IMR-90 (cell line): Measurements from ENCODE around the gene CPD. TPM values are rescaled to one million over a fixed set of nuclear protein-coding genes. Genes with fewer than 3 reads are reported as not detected.

Source experiments
- ATAC-seq: fragments of 200-7000 bp; cut with Tn5 transposase; 2 replicates; pipeline ENCODE4 v1.9.1; 2020; ENCODE audit warnings: low read depth, mild to moderate bottlenecking, moderate library complexity
- BruUV-seq: library from RNA; stranded (reverse); fragments of 400-500 nt; replicated peaks from 2 replicates; lab custom pipeline; 2021; lab: Mats Ljungman, UMichigan
- CTCF ChIA-PET: fragments of 300-600 bp; formaldehyde crosslinking; extraction: SDS; loops from one replicate; lab custom pipeline; 2021; ENCODE audit warnings: antibody characterized with exemption; lab: Yijun Ruan, JAX
- POLR2A ChIA-PET: fragments of 300-600 bp; sonication (Branson Sonifier 250); formaldehyde crosslinking; loops from one replicate; lab custom pipeline; 2022; ENCODE audit warnings: antibody characterized with exemption; ENCODE audit not compliant: unreplicated experiment; lab: Charles Lee
- DNase-seq: peaks from one replicate; pipeline ENCODE4 v3.0.0; 2013
- H2AFZ ChIP-seq: replicated peaks from 2 replicates; pipeline ENCODE3; 2013; ENCODE audit warnings: low read length, mild to moderate bottlenecking; ENCODE audit not compliant: poor library complexity
- H2AK5ac ChIP-seq: 2 replicates; pipeline ENCODE4 v1.6.1; 2013; ENCODE audit warnings: low read depth, low read length, inconsistent platforms
- H2AK9ac ChIP-seq: replicated peaks from 2 replicates; pipeline ENCODE3; 2013; ENCODE audit warnings: mild to moderate bottlenecking, low read depth, low read length, moderate library complexity; ENCODE audit not compliant: poor library complexity
- H2BK120ac ChIP-seq: 2 replicates; pipeline ENCODE4 v1.6.1; 2013; ENCODE audit warnings: low read depth, low read length, inconsistent platforms
- H2BK15ac ChIP-seq: 3 replicates; pipeline ENCODE4 v1.6.1; 2013; ENCODE audit warnings: low read depth, low read length, inconsistent platforms
- H2BK20ac ChIP-seq: 2 replicates; pipeline ENCODE4 v1.6.1; 2013; ENCODE audit warnings: low read depth, mild to moderate bottlenecking, inconsistent platforms, low read length, moderate library complexity
- H2BK5ac ChIP-seq: 2 replicates; pipeline ENCODE4 v1.6.1; 2013; ENCODE audit warnings: mild to moderate bottlenecking, low read depth, low read length, inconsistent platforms; ENCODE audit not compliant: poor library complexity, severe bottlenecking
- H3K14ac ChIP-seq: replicated peaks from 2 replicates; pipeline ENCODE4 v1.6.1; 2013; ENCODE audit warnings: low read depth, low read length, inconsistent platforms
- H3K18ac ChIP-seq: 2 replicates; pipeline ENCODE4 v1.6.1; 2013; ENCODE audit warnings: low read depth, low read length, control low read depth
- H3K23ac ChIP-seq: 2 replicates; pipeline ENCODE4 v1.6.1; 2013; ENCODE audit warnings: low read depth, low read length, inconsistent platforms
- H3K27ac ChIP-seq: 2 replicates; pipeline ENCODE4 v1.5.1; 2013; ENCODE audit warnings: mild to moderate bottlenecking, control low read depth, low read length; ENCODE audit not compliant: insufficient read depth
- H3K27me3 ChIP-seq: 2 replicates; pipeline ENCODE4 v1.6.1; 2013; ENCODE audit warnings: low read length; ENCODE audit not compliant: control insufficient read depth, insufficient read depth
- H3K36me3 ChIP-seq: 2 replicates; pipeline ENCODE4 v1.6.1; 2013; ENCODE audit warnings: low read length, mixed read lengths; ENCODE audit not compliant: control insufficient read depth, insufficient read depth
- H3K4ac ChIP-seq: 2 replicates; pipeline ENCODE4 v1.6.1; 2013; ENCODE audit warnings: low read depth, low read length, inconsistent platforms
- H3K4me1 ChIP-seq: 2 replicates; pipeline ENCODE4 v1.6.1; 2013; ENCODE audit warnings: low read length, mixed read lengths; ENCODE audit not compliant: control insufficient read depth, insufficient read depth
- H3K4me2 ChIP-seq: 2 replicates; pipeline ENCODE4 v1.6.1; 2013; ENCODE audit warnings: low read depth, mild to moderate bottlenecking, control low read depth, low read length, moderate library complexity
- H3K4me3 ChIP-seq: 2 replicates; pipeline ENCODE4 v1.5.1; 2013; ENCODE audit warnings: low read depth, mild to moderate bottlenecking, control low read depth, low read length, moderate library complexity; ENCODE audit not compliant: insufficient read depth
- H3K56ac ChIP-seq: 2 replicates; pipeline ENCODE4 v1.6.1; 2013; ENCODE audit warnings: low read length, inconsistent platforms; ENCODE audit not compliant: insufficient read depth; ENCODE audit errors: extremely low read depth
- H3K79me1 ChIP-seq, 2 experiments: 2 replicates each; pipeline ENCODE4 v1.6.1; 2013; ENCODE audit warnings: low read length in 2 of 2, inconsistent platforms in 1 of 2, low read depth in 1 of 2
- H3K9ac ChIP-seq: 2 replicates; pipeline ENCODE4 v1.6.1; 2013; ENCODE audit warnings: low read depth, low read length, control low read depth
- H3K9me1 ChIP-seq: 2 replicates; pipeline ENCODE4 v1.6.1; 2013; ENCODE audit warnings: low read length, inconsistent platforms; ENCODE audit not compliant: insufficient read depth
- H3K9me3 ChIP-seq: 2 replicates; pipeline ENCODE4 v1.6.1; 2013; ENCODE audit warnings: low read length; ENCODE audit not compliant: control insufficient read depth, insufficient read depth
- H4K20me1 ChIP-seq: 2 replicates; pipeline ENCODE4 v1.6.1; 2013; ENCODE audit warnings: low read length, inconsistent platforms; ENCODE audit not compliant: insufficient read depth
- H4K5ac ChIP-seq: 2 replicates; pipeline ENCODE4 v1.6.1; 2013; ENCODE audit warnings: mild to moderate bottlenecking, low read depth, low read length, control low read depth
- H4K8ac ChIP-seq, 2 experiments: 2 replicates each; pipeline ENCODE4 v1.6.1; 2013; ENCODE audit warnings: low read depth in 2 of 2, low read length in 2 of 2, control low read depth in 1 of 2, inconsistent platforms in 1 of 2
- H4K91ac ChIP-seq: 2 replicates; pipeline ENCODE4 v1.6.1; 2013; ENCODE audit warnings: low read depth, low read length, inconsistent platforms; ENCODE audit not compliant: insufficient read depth
- CEBPB ChIP-seq: IDR thresholded peaks from 2 replicates; pipeline ENCODE4 v1.6.1; 2012; ENCODE audit warnings: low read depth, low read length, improper control_type of control experiment
- CTCF ChIP-seq: conservative IDR thresholded peaks from 2 replicates; pipeline ENCODE4 v1.5.1; 2012; ENCODE audit warnings: mild to moderate bottlenecking, low read depth, low read length, improper control_type of control experiment
- ELK1 ChIP-seq: fragments of 150-350 bp; IDR thresholded peaks from 2 replicates; pipeline ENCODE4 v1.6.1; 2016; ENCODE audit warnings: low read depth, mild to moderate bottlenecking, low read length, moderate library complexity, borderline replicate concordance
- FOS ChIP-seq: fragments of 150-350 bp; IDR thresholded peaks from 2 replicates; pipeline ENCODE4 v1.6.1; 2016; ENCODE audit warnings: low read depth, low read length
- MAZ ChIP-seq: IDR thresholded peaks from 2 replicates; pipeline ENCODE4 v1.6.1; 2012; ENCODE audit warnings: low read depth, mild to moderate bottlenecking, low read length, improper control_type of control experiment, moderate library complexity, borderline replicate concordance
- MXI1 ChIP-seq: IDR thresholded peaks from 2 replicates; pipeline ENCODE4 v1.6.1; 2012; ENCODE audit warnings: low read depth, mild to moderate bottlenecking, low read length, moderate library complexity, borderline replicate concordance
- POLR2A ChIP-seq: IDR thresholded peaks from 2 replicates; pipeline ENCODE4 v1.6.1; 2012; ENCODE audit warnings: mild to moderate bottlenecking, low read depth, low read length
- RAD21 ChIP-seq: IDR thresholded peaks from 2 replicates; pipeline ENCODE4 v1.6.1; 2012; ENCODE audit warnings: low read length, improper control_type of control experiment
- RCOR1 ChIP-seq: IDR thresholded peaks from 2 replicates; pipeline ENCODE4 v1.6.1; 2012; ENCODE audit warnings: mild to moderate bottlenecking, low read length, improper control_type of control experiment; ENCODE audit not compliant: insufficient replicate concordance
- RFX5 ChIP-seq: IDR thresholded peaks from 2 replicates; pipeline ENCODE4 v1.8.0; 2012; ENCODE audit warnings: low read depth, mild to moderate bottlenecking, low read length, moderate library complexity
- SMC3 ChIP-seq: fragments of 150-350 bp; IDR thresholded peaks from 2 replicates; pipeline ENCODE4 v1.6.1; 2016; ENCODE audit warnings: low read depth, mild to moderate bottlenecking, antibody characterized with exemption, low read length, moderate library complexity
- USF2 ChIP-seq: fragments of 150-350 bp; IDR thresholded peaks from 2 replicates; pipeline ENCODE4 v1.6.1; 2017; ENCODE audit warnings: mild to moderate bottlenecking, antibody characterized with exemption, low read length, low read depth
- dilution Hi-C: fragments of 300-500 bp; cut with HindIII; formaldehyde crosslinking; loops from one replicate; pipeline ENCODE4 v1.14.3; 2018; ENCODE audit warnings: low sequenced_read_pairs; ENCODE audit not compliant: unreplicated experiment
- in situ Hi-C: fragments of 300-500 bp; cut with MboI; formaldehyde crosslinking; loops from 3 replicates; pipeline ENCODE4 v1.14.3; 2019; ENCODE audit warnings: low sequenced_read_pairs, inconsistent platforms, mixed read lengths
- intact Hi-C: fragments of 100-400 bp; cut with micrococcal nuclease; formaldehyde crosslinking; loops from 2 replicates; pipeline ENCODE4 v1.10.0; 2022
- polyA plus RNA-seq, 3 experiments: library from polyadenylated mRNA; depleted of rRNA; stranded (reverse); fragments of >200 nt; gene quantifications; 2 replicates each; pipeline ENCODE4 v1.2.3, GENCODE V29; 2012; ENCODE audit warnings: low replicate concordance in 1 of 3
- total RNA-seq: library from RNA; depleted of rRNA; stranded (reverse); fragments of >200 nt; gene quantifications from 2 replicates; pipeline ENCODE4 v1.2.3, GENCODE V29; 2012

CPD gene
- total and polyA plus RNA-seq, 2 of the 4 experiments (the other 2 are of a cell fraction), result 23.4 to 94.5 TPM

- no peaks in the 10 kb centered on the region; the same call in none of the 2 replicates for H4K20me1 ChIP-seq
- no peaks in the 10 kb centered on the region for H3K9me3 ChIP-seq
- H3K27ac ChIP-seq, result no peak overlapping the region
- peak; percentile 25 for DNase-seq
- in situ Hi-C loops, result no loop called here
- H3K56ac ChIP-seq, result no peak overlapping the region
- H3K9ac ChIP-seq, result no peak overlapping the region
- intact Hi-C loops, result no loop called here
- H2BK5ac ChIP-seq, result no peak overlapping the region
- no peak overlapping the region for H3K23ac ChIP-seq
- BruUV-seq, result no TSS peak
- peaks cover 7% of the 10 kb centered on the region; the same call in 1 of the 2 replicates for H3K4me1 ChIP-seq
- no peaks in the 10 kb centered on the region for H3K36me3 ChIP-seq
- CTCF ChIA-PET, result interaction anchor here (0.7 kb wide), 1 partner anchor 1120 kb away, joined by 3 read pairs; no protein-coding TSS in a partner anchor
- no peak for ATAC-seq
- H2BK120ac ChIP-seq, result no peak overlapping the region
- no peak overlapping the region for H2AK9ac ChIP-seq
- no peak overlapping the region for H4K91ac ChIP-seq
- no peak overlapping the region for H3K14ac ChIP-seq
- dilution Hi-C loops, result no loop called here
- H4K5ac ChIP-seq, result no peak overlapping the region
- TF ChIP-seq POLR2A, result no peak
- TF ChIP-seq RAD21, result no peak
- no peak for TF ChIP-seq MAZ
- no peak for TF ChIP-seq ELK1
- no peak for TF ChIP-seq SMC3
- no peak for TF ChIP-seq RCOR1
- TF ChIP-seq CTCF, result no peak
- no peak for TF ChIP-seq MXI1
- no peak for TF ChIP-seq CEBPB
- TF ChIP-seq USF2, result no peak
- no peak for TF ChIP-seq FOS
- no peak for TF ChIP-seq RFX5
- no peak overlapping the region for H3K18ac ChIP-seq
- H3K4me2 ChIP-seq, result no peak overlapping the region
- H2BK20ac ChIP-seq, result no peak overlapping the region
- no peak overlapping the region for H2AK5ac ChIP-seq
- no peak overlapping the region for H2BK15ac ChIP-seq
- H4K8ac ChIP-seq, result no peak overlapping the region
- H3K4ac ChIP-seq, result no peak overlapping the region
- POLR2A ChIA-PET, result no interaction called here
- H3K9me1 ChIP-seq, result peaks cover 5% of the 10 kb centered on the region; the same call in 1 of the 2 replicates
- no peak overlapping the region for H2AFZ ChIP-seq
- H3K79me1 ChIP-seq, result peaks cover 28 to 32% of the 10 kb centered on the region in 2 experiments
- no peak overlapping the region for H3K4me3 ChIP-seq
- H3K27me3 ChIP-seq, result no peaks in the 10 kb centered on the region
Observed at GRCh38 chr17:30415491-30415890, 36.8 kb downstream of the CPD start.
